NCI-H2196 (cell line): ENCODE data around the gene STEAP2.
"Not testable (repeated sequence)": the region's sequence is repeated elsewhere in the genome, so short reads cannot be mapped to it uniquely, and the experiment has no call there.

Experiments used
- DNase-seq: peaks from one replicate; lab custom pipeline; 2025; ENCODE audit not compliant: unreplicated experiment; lab: John Stamatoyannopoulos, UW

STEAP2 gene

DNA sequence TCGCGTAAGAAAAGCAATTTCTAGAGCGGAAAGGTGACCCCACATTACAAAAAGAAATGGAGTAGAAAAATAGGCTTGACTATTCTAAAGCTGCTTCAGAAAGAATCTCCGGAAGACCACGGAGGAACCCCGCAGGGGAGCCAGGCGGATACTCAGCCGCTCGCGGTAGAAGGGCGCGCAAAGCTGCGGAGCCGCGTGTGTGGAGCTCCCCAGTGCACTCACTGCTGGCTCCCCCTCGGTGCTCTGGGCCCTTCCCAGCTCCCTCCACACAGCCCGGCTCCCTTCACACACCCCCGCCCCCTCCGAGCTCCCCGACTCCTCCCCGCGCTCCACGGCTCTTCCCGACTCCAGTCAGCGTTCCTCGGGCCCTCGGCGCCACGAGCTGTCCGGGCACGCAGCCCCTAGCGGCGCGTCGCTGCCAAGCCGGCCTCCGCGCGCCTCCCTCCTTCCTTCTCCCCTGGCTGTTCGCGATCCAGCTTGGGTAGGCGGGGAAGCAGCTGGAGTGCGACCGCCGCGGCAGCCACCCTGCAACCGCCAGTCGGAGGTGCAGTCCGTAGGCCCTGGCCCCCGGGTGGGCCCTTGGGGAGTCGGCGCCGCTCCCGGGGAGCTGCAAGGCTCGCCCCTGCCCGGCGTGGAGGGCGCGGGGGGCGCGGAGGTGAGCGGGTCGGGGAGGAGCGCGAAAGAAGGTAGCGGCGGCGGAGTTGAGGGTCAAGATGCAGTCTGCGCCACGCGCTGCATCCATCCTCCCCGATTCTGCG is at the start of gene STEAP2:
TSS of gene STEAP2 (plus strand) at position 350 of the 758 bp plus-strand sequence. CDS start 13,343 bp downstream, outside the sequence.
- DNase-seq: peak; percentile 72

DNA sequence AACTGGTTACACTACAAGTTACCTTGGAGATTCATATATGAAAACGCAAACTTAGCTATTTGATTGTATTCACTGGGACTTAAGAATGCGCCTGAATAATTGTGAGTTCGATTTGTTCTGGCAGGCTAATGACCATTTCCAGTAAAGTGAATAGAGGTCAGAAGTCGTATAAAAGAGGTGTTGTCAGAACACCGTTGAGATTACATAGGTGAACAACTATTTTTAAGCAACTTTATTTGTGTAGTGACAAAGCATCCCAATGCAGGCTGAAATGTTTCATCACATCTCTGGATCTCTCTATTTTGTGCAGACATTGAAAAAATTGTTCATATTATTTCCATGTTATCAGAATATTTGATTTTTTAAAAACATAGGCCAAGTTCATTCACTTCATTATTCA is 48.0 kb upstream of the STEAP2 start:
- DNase-seq: no peak

GRCh38 chr7:90165724-90166123 is 45.8 kb upstream of the STEAP2 start:
- no peak for DNase-seq

DNA sequence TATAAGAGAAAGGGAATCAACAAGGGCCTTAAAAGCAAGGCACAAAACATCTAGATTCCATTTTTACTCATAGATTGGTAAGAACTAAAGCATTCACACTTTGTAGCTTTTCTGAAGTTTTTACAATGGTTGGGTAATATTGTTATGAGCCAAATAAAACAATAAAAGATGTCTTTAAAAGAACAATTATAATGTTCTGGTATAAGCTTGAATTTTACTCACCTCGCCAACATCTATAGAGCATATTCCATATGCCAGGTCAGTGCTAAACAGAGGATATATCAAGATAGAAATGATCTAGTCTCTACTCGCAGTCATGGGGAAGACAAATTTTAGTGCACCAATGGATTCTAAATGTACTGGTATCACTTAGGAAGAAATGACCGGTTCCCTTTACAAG is 45.4 kb upstream of the STEAP2 start:
- DNase-seq: no peak

GRCh38 chr7:90167361-90167760 is 44.2 kb upstream of the STEAP2 start:
- no peak for DNase-seq

DNA sequence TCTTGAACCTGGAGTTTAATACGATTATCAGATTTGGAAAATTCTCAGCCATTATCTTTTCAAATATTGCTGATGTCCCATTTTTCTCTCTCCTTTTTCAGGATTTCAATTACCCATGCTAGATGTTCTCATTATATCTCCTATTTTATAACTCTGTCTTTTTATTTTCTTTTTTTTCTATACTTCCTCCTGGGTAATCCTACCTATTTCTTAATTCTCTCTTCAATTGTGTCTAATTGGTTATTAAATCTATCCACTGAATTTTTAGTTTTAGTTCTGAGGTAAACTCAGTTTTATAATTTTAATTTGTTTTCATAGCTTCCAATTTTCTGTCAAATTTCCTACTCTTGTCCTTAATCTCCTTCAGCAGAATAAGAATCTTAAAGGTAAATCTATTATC is 41.6 kb upstream of the STEAP2 start:
- DNase-seq: no peak

- no peak for DNase-seq
Observed at GRCh38 chr7:90172121-90172520, 39.4 kb upstream of the STEAP2 start.

GRCh38 chr7:90172624-90173023 is 38.9 kb upstream of the STEAP2 start:
- DNase-seq: no peak

DNA sequence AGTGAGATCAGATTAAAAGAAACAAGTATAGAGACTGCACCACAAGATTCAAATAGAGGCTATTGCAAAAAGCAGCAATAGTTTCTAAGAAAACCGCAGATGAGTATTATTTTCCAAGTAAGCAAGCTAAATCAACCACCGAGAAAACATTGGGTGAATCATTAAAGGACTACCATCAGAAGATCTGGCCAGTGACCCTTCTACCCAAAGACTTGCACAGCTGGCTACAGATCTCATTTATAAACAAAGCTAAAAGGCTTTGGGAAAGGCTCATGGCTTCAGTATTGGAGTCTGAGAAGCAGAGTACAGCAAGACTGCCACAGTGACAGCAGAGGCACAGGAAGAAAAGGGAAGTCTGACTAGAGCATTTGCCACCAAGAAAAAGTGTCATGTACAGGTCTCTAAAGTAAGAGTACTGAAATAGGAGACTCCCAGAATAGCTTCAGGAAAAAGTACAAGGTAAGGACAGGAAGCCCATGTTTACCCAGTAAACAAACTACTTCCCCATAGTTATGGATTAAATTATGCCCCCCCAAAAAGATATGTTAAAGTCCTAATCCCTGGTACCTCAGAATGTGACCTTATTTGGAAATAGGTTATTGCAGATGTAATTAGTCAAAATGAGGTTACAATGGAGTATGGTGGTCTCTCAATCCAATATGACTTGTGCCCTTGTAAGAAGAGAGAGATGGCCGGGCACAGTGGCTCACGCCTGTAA is 38.3 kb upstream of the STEAP2 start:
- DNase-seq: no peak

DNA sequence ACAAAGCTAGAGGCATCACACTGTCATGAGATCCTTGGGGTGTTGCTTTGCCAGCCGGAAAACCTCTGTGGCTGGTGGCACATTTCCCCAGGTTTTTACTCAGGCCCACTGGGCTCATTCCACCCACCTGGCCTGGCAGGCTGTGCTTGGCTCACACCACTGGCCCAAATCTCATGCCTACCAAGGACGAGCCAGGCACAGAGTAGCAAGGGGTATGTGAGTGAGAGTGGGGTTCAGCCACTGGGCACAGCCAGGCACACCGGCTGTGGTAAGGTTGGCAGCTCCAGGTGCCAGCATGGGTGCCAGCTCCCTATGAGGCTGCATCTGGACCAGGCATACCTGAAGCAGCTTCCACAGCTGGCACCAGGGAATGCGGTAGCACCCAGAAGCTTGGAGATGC is 35.9 kb upstream of the STEAP2 start:
- no peak for DNase-seq

DNA sequence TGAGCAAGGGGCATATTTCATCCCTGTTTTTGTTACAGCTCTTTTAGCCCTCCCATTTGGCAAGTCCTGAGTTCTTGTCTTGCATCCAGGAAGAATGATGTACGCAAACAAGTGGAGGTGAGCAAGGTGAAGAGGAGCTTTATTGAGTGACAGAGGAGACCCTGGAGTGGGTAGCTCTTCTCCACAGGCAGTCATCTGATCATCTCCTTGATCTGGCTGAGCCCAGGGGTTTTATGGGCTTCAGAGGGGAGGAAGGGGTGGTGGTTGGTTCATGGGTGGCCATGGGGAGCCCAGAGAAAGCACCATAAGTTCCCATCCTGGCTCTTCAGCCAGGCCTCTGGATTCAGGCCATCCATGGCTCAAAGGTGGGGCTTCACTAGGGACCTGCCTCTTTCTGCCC is 35.3 kb upstream of the STEAP2 start:
- no peak for DNase-seq

- no peak for DNase-seq
Observed at GRCh38 chr7:90178166-90178565, 33.4 kb upstream of the STEAP2 start.

DNA sequence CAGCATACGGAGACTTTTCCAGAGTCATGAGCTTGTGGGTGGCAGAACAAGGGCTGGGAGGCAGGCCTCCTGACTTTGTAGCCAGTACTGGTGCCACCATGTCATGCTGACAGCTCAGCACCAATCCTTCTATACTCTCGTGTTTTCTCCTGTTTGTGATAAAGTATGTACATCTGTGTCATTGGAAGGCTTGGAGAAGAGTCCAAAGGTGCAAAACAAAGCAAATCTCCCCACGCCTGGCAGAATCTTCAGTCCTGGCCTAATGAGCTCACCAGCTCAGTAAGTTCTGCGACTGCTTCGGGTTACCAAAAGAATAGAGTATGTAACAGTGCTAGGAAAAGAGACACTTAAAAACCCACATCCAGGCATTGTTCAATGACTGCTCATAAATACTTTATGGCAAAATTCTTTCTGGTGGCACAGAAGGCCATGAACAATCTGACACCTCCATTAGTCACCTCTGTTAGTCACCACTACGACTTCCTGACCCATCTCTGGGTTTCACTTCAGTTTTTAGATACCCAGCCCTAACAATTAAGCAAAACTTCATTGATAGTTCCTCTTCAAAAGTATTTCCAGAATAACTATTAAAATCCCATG is 32.8 kb upstream of the STEAP2 start:
- DNase-seq: no peak

GRCh38 chr7:90180011-90180585 is 31.4 kb upstream of the STEAP2 start:
- no peak for DNase-seq

GRCh38 chr7:90180649-90181048 is 30.9 kb upstream of the STEAP2 start:
- DNase-seq: no peak

DNA sequence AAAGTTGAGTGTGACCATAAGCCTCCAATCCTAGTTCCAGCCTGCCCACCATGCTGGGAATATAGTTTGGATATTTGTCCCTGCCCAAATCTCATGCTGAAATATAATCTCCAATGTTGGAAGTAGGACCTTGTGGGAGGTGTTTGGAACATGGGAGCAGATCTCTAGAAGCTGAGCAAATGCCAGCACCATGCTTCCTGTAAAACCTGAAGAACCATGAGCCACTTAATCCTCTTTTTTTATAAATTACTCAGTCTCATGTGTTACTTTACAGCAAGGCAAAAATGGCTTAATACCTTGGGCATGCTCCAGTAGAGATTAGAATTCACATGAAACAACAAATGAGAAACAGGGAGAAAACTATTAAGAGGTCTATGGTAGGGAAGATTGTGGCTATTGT is 30.1 kb upstream of the STEAP2 start:
- DNase-seq: no peak

GRCh38 chr7:90186290-90186689 is 25.2 kb upstream of the STEAP2 start:
- not testable (repeated sequence) for DNase-seq

- no peak for DNase-seq
Observed at GRCh38 chr7:90187507-90188050, 24.0 kb upstream of the STEAP2 start.

DNA sequence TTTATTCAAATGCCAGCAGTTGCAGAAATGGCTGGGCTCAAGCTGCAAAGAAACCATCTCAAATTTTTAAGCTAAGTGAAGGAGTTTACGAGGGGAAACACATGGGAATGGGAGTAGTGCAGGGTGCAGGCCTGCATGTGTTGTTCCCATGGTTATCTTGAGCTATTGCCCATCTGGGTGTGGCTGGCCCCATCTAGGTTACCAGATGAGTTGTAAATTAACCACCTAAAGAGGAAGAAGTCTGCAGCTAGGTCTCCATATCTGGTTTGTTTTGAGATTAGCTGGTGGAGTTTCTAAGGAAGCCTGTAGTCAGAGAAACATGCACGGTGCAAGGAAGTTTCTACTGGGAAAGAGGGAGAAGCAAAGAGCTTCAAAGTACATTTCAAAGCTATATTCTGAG is 23.3 kb upstream of the STEAP2 start:
- DNase-seq: no peak

GRCh38 chr7:90190995-90191394 is 20.5 kb upstream of the STEAP2 start:
- DNase-seq: no peak

DNA sequence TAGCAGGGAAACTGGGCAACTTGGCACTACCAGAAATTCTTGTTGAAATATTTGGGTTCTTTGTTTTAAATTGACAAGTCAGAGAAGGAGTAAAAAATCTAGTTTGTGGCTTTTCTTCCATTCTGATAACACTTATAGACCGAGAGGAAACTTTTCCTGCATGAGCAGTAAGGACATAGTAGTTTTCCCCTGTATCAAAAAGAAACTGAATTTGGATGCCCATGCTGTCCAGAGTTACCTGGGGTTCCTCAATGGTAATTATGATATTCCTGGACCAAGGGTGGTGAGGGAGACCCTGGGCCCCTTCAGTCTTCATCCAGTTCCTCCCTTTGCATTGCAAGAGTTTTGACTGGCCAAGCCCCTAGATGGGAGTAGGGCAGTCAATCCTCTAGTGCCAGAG is 19.9 kb upstream of the STEAP2 start:
- no peak for DNase-seq
